Breast epithelium (tissue), 3 donors: ENCODE data around the gene GYPA.
"Not testable (repeated sequence)": the region's sequence is repeated elsewhere in the genome, so short reads cannot be mapped to it uniquely, and the experiment has no call there.

Experiments
- POLR2A ChIP-seq: fragments of 450-650 bp; IDR thresholded peaks from one replicate; pipeline ENCODE4 v1.6.1; 2016; ENCODE audit warnings: antibody characterized with exemption, mild to moderate bottlenecking, moderate library complexity
- POLR2AphosphoS5 ChIP-seq, 3 donors: sonication (generic); formaldehyde crosslinking; IDR thresholded peaks; one replicate each; pipeline ENCODE4 v1.6.1; 2017; ENCODE audit warnings: antibody characterized with exemption in 3 of 3
- TF ChIP-seq, protein P1 (sequence below), 3 donors: fragments of 450-650 bp; IDR thresholded peaks; one replicate each; pipeline ENCODE4 v1.5.1; 2016 to 2017; ENCODE audit warnings: antibody characterized with exemption in 3 of 3, mild to moderate bottlenecking in 3 of 3, moderate library complexity in 3 of 3

GRCh38 chr4:144129336-144129875 lies 11.1 kb downstream of the GYPA start:
- TF ChIP-seq, protein P1, sequence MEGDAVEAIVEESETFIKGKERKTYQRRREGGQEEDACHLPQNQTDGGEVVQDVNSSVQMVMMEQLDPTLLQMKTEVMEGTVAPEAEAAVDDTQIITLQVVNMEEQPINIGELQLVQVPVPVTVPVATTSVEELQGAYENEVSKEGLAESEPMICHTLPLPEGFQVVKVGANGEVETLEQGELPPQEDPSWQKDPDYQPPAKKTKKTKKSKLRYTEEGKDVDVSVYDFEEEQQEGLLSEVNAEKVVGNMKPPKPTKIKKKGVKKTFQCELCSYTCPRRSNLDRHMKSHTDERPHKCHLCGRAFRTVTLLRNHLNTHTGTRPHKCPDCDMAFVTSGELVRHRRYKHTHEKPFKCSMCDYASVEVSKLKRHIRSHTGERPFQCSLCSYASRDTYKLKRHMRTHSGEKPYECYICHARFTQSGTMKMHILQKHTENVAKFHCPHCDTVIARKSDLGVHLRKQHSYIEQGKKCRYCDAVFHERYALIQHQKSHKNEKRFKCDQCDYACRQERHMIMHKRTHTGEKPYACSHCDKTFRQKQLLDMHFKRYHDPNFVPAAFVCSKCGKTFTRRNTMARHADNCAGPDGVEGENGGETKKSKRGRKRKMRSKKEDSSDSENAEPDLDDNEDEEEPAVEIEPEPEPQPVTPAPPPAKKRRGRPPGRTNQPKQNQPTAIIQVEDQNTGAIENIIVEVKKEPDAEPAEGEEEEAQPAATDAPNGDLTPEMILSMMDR (IDR thresholded peaks at IDR 0.05) = not testable (repeated sequence)
- TF ChIP-seq POLR2A; POLR2AphosphoS5 (IDR thresholded peaks at IDR 0.05): not testable (repeated sequence)
